Aorta (tissue), 5 donors: ENCODE measurements around the gene DOC2A. TPM values are rescaled to one million over a fixed set of nuclear protein-coding genes. Genes with fewer than 3 reads are reported as not detected.

Source experiments
- ATAC-seq: fragments of 200-7000 bp; cut with Tn5 transposase; one replicate; pipeline ENCODE4 v1.9.1; 2022; ENCODE audit warnings: moderate library complexity; ENCODE audit not compliant: low FRiP score
- DNase-seq, 2 donors: peaks; one replicate each; pipeline ENCODE4 v3.0.0-alpha.2; 2020
- H3K27ac ChIP-seq, 2 donors: one replicate each; pipeline ENCODE4 v1.5.1; 2013; ENCODE audit warnings: low read length in 2 of 2, mild to moderate bottlenecking in 2 of 2, moderate library complexity in 2 of 2, control low read depth in 1 of 2, inconsistent platforms in 1 of 2, low read depth in 1 of 2
- H3K27me3 ChIP-seq, 2 donors: one replicate each; pipeline ENCODE4 v1.6.1; 2013; ENCODE audit warnings: control low read depth in 1 of 2, low read length in 1 of 2, mild to moderate bottlenecking in 1 of 2, moderate library complexity in 1 of 2; ENCODE audit not compliant: insufficient read depth in 2 of 2, control insufficient read depth in 1 of 2
- H3K36me3 ChIP-seq, 2 donors: one replicate each; pipeline ENCODE4 v1.6.1; 2013; ENCODE audit warnings: control low read depth in 1 of 2, low read length in 1 of 2, mild to moderate bottlenecking in 1 of 2; ENCODE audit not compliant: insufficient read depth in 2 of 2, control insufficient read depth in 1 of 2
- H3K4me1 ChIP-seq, 2 donors: one replicate each; pipeline ENCODE4 v1.6.1; 2013; ENCODE audit warnings: low read length in 2 of 2, control low read depth in 1 of 2, mild to moderate bottlenecking in 1 of 2, moderate library complexity in 1 of 2; ENCODE audit not compliant: insufficient read depth in 2 of 2, control insufficient read depth in 1 of 2
- H3K4me3 ChIP-seq, 2 donors: one replicate each; pipeline ENCODE4 v1.5.1; 2013; ENCODE audit warnings: low read length in 2 of 2, control low read depth in 1 of 2, mild to moderate bottlenecking in 1 of 2
- H3K9me3 ChIP-seq: one replicate; pipeline ENCODE4 v1.6.1; 2013; ENCODE audit warnings: mild to moderate bottlenecking, low read length; ENCODE audit not compliant: control insufficient read depth
- WGBS, 2 donors: extraction: QIAGEN DNeasy Blood & Tissue Kit; methylation state at CpG; one replicate each; pipeline ENCODE4 v1.1.7; 2013; 5-methylcytosine and 5-hydroxymethylcytosine counted together
- intact Hi-C, 2 donors: fragments of 100-400 bp; cut with DNase I; formaldehyde crosslinking; loops; one replicate each; pipeline versions ENCODE4 v1.14.2 to v1.15.0; 2022
- polyA plus RNA-seq, 2 donors: library from polyadenylated mRNA; stranded (reverse); fragments of 200-250 nt; gene quantifications; one replicate each; pipeline ENCODE4 v1.2.3, GENCODE V29; 2013
- total RNA-seq, 2 donors: library from RNA; stranded (reverse); fragmentation: NEBNext Ultra II Directional; extraction: Animal tissue kit (Norgen Biotek cat#: 25700); gene quantifications; one replicate each; pipeline ENCODE4 v1.2.1, GENCODE V29; 2021
- donor health status: healthy with polysubstance abuse.
- donor health status: Bipolar disorder and iron deficiency.
- donor health status: DM: no; HTN: no; CAD: no.
- donor health status: DM: no; HTN: no; CAD: no.
- donor health status: DM: yes; HTN: yes; CAD: no.

The DOC2A gene
- total and polyA plus RNA-seq, 4 donors, result 0.08 to 1.8 (median 0.23) TPM; not detected in 1

DNA sequence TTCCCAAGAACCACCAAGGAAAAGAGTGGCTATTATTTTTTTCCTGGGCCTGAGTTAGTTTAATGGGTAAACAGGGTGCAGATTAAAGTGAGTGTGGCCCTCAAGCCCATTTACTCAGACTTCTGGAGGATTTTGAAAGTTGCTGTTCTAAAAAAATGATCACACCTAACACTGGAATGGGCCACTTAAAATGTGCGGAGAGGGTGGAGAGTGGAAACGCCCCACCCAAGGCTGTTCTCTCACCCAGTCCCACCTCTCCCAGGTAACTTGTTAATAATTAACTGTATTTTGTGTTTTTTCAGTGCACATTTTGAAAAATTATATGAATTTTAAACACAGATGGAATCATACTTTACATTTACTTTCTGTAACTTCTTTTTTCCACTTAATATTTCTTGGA is 20.8 kb downstream of the DOC2A start:
- WGBS, 2 donors, result 90 to 92% methylated on average over 2 of the region's 2 CpGs

DNA sequence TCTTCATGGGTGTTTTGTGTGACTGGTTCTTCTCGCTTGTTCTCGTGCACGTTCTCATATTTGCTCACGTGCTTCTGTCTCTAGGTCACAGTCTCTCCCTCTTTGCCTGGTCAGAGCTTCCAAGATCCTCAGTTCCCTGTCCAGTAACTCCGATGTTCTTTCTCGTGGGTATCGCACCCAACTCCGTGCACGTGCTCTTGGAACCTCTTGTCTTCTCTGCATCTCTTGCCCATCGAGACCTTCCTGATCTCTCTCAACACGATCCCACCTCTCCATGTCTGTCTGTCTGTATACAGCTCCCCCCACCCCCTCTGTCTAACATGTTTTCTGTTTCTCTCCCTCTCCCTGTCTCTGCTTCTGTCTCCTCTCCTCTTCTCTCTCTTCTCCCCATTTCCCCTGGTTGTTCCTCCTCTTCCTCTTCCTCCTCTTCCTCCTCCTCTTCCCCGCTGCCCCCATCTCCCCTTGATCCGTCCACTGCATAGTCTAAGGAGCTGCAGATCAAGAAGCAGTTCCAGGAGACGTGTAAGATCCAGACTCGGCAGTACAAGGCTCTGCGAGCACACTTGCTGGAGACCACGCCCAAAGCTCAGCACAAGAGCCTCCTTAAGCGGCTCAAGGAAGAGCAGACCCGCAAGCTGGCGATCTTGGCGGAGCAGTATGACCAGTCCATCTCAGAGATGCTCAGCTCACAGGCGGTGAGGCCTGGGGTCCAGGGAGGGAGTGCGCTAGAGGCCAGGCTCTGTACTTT is 21.5 kb downstream of the DOC2A start:
- H3K27me3 ChIP-seq, result no peaks in the 10 kb centered on the region
- 82 to 85% methylated on average over 23 of the region's 23 CpGs for WGBS, 2 donors
- ATAC-seq (no peak), DNase-seq (peak; percentile 39 to 44)
- intact Hi-C loops, result no loop called here
- H3K4me1 ChIP-seq, result no peaks in the 10 kb centered on the region
- peaks cover 0 to 5% of the 10 kb centered on the region in 2 donors for H3K36me3 ChIP-seq
- no peak overlapping the region for H3K4me3 ChIP-seq
- H3K27ac ChIP-seq, result no peak overlapping the region
- H3K9me3 ChIP-seq, result no peaks in the 10 kb centered on the region

More for the DNA sequence above, 20.8 kb downstream of the DOC2A start:
- intact Hi-C loops, result loop anchor here in 1 of 2 donors (10.0 kb wide), 1 partner anchor 175 kb away; the partner anchor contains the start of genes PAGR1 and PRRT2
- ATAC-seq (no peak), DNase-seq (peak in 1 of 2 donors; percentile 10)
- Histone ChIP-seq H3K9me3 (no peaks in the 10 kb centered on the region), H3K27ac (no peak overlapping the region), H3K27me3 (no peaks in the 10 kb centered on the region), H3K36me3 (peaks cover 0 to 5% of the 10 kb centered on the region in 2 donors), H3K4me3 (no peak overlapping the region), H3K4me1 (no peaks in the 10 kb centered on the region)

GRCh38 chr16:29988346-29989075 is 22.3 kb downstream of the DOC2A start:
- intact Hi-C loops, result no loop called here
- Histone ChIP-seq H3K9me3 (no peaks in the 10 kb centered on the region), H3K36me3 (peaks cover 1 to 5% of the 10 kb centered on the region in 2 donors), H3K4me1 (no peaks in the 10 kb centered on the region), H3K27ac (no peak overlapping the region), H3K27me3 (no peaks in the 10 kb centered on the region), H3K4me3 (no peak overlapping the region)
- WGBS, 2 donors, result 75 to 77% methylated on average over 16 to 17 of the region's 17 CpGs
- DNase-seq (peak; percentile 30 to 70), ATAC-seq (no peak)

- 89 to 91% methylated on average over 34 to 35 of the region's 35 CpGs for WGBS, 2 donors
- no peaks in the 10 kb centered on the region for H3K27me3 ChIP-seq
- peaks cover 5 to 8% of the 10 kb centered on the region in 2 donors for H3K36me3 ChIP-seq
- intact Hi-C loops, result no loop called here
- no peak for ATAC-seq
- DNase-seq, result peak; percentile 36 to 72
- H3K4me3 ChIP-seq, result no peak overlapping the region
- H3K27ac ChIP-seq, result no peak overlapping the region
- H3K4me1 ChIP-seq, result no peaks in the 10 kb centered on the region
- H3K9me3 ChIP-seq, result no peaks in the 10 kb centered on the region
These were observed 23.3 kb downstream of the DOC2A start for GRCh38 chr16:29987371-29988085.

DNA sequence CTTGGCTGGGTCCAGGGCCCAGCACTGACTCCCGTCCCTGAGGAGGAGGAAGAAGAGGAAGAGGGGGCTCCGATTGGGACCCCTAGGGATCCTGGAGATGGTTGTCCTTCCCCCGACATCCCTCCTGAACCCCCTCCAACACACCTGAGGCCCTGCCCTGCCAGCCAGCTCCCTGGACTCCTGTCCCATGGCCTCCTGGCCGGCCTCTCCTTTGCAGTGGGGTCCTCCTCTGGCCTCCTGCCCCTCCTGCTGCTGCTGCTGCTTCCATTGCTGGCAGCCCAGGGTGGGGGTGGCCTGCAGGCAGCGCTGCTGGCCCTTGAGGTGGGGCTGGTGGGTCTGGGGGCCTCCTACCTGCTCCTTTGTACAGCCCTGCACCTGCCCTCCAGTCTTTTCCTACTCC is 23.9 kb downstream of the DOC2A start:
- ATAC-seq (no peak), DNase-seq (peak in 1 of 2 donors; percentile 59)
- WGBS, 2 donors, result 86 to 88% methylated on average over 5 of the region's 5 CpGs
- no peaks in the 10 kb centered on the region for H3K4me1 ChIP-seq
- intact Hi-C loops, result no loop called here
- no peaks in the 10 kb centered on the region for H3K27me3 ChIP-seq
- H3K36me3 ChIP-seq, result peaks cover 5 to 8% of the 10 kb centered on the region in 2 donors
- H3K27ac ChIP-seq, result no peak overlapping the region
- H3K4me3 ChIP-seq, result no peak overlapping the region
- no peaks in the 10 kb centered on the region for H3K9me3 ChIP-seq

DNA sequence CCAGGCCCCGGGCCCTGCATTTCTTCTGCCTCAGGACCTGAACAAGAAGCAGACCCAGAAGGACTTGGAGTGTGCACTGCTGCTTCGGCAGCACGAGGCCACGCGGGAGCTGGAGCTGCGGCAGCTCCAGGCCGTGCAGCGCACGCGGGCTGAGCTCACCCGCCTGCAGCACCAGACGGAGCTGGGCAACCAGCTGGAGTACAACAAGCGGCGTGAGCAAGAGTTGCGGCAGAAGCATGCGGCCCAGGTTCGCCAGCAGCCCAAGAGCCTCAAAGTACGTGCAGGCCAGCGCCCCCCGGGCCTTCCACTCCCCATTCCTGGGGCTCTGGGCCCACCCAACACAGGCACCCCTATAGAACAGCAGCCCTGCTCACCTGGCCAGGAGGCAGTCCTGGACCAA is 24.6 kb downstream of the DOC2A start:
- H3K4me1 ChIP-seq, result no peaks in the 10 kb centered on the region
- WGBS, 2 donors, result 88 to 91% methylated on average over 20 of the region's 20 CpGs
- H3K4me3 ChIP-seq, result no peak overlapping the region
- peaks cover 8 to 9% of the 10 kb centered on the region in 2 donors for H3K36me3 ChIP-seq
- DNase-seq, result peak; percentile 23 to 71
- no peaks in the 10 kb centered on the region for H3K9me3 ChIP-seq
- intact Hi-C loops, result no loop called here
- no peak overlapping the region for H3K27ac ChIP-seq
- H3K27me3 ChIP-seq, result no peaks in the 10 kb centered on the region
- no peak for ATAC-seq

DNA sequence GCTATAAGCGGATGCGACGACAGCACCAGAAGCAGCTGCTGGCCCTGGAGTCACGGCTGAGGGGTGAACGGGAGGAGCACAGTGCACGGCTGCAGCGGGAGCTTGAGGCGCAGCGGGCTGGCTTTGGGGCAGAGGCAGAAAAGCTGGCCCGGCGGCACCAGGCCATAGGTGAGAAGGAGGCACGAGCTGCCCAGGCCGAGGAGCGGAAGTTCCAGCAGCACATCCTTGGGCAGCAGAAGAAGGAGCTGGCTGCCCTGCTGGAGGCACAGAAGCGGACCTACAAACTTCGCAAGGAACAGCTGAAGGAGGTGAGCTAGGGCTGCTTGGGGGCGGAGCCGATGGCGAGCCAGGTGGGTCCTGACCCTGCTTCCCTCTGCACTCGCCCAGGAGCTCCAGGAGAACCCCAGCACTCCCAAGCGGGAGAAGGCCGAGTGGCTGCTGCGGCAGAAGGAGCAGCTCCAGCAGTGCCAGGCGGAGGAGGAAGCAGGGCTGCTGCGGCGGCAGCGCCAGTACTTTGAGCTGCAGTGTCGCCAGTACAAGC is 25.5 kb downstream of the DOC2A start:
- intact Hi-C loops, result no loop called here
- Histone ChIP-seq H3K9me3 (no peaks in the 10 kb centered on the region), H3K4me1 (no peaks in the 10 kb centered on the region), H3K27me3 (no peaks in the 10 kb centered on the region), H3K4me3 (no peak overlapping the region), H3K36me3 (peaks cover 8 to 9% of the 10 kb centered on the region in 2 donors), H3K27ac (no peak overlapping the region)
- ATAC-seq (no peak), DNase-seq (peak; percentile 41 to 69)
- WGBS, 2 donors, result 92 to 93% methylated on average over 26 to 28 of the region's 28 CpGs

GRCh38 chr16:29984764-29985147 is 26.1 kb downstream of the DOC2A start:
- Histone ChIP-seq H3K27ac (no peak overlapping the region), H3K9me3 (no peaks in the 10 kb centered on the region), H3K36me3 (peaks cover 9 to 10% of the 10 kb centered on the region in 2 donors), H3K4me3 (no peak overlapping the region), H3K4me1 (no peaks in the 10 kb centered on the region), H3K27me3 (no peaks in the 10 kb centered on the region)
- DNase-seq (no peak), ATAC-seq (no peak)
- WGBS, 2 donors, result 85 to 88% methylated on average over 5 of the region's 5 CpGs
- intact Hi-C loops, result no loop called here
